NCI-H748 (cell line): ENCODE data around the gene OGFOD3.
A peak's percentile ranks its signal among the peaks of the same experiment; 100 is the strongest.
"Not testable (repeated sequence)": the region's sequence is repeated elsewhere in the genome, so short reads cannot be mapped to it uniquely, and the experiment has no call there.

Experiments
- DNase-seq: peaks from one replicate; lab custom pipeline; 2025; ENCODE audit not compliant: unreplicated experiment; lab: John Stamatoyannopoulos, UW

Gene OGFOD3

DNA sequence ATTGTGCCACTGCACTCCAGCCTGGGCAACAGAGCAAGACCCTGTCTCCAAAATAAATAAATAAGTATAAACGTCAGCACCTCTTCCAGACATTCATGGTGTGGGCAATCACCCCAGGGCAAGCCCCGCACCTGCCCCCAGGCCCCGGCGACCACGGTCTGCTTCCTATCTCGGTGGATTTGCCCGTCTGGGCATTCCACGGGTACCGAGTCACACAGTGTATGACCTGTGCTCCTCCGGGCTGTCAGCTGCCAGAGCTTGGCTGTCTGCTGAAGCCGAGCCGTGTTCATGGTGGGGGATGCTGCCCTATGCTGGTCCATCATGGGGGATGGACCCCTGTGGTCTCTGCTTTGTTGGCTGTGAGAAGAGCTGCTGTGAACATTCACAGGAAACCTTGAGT lies 16.7 kb upstream of the OGFOD3 start:
- DNase-seq, result no peak

DNA sequence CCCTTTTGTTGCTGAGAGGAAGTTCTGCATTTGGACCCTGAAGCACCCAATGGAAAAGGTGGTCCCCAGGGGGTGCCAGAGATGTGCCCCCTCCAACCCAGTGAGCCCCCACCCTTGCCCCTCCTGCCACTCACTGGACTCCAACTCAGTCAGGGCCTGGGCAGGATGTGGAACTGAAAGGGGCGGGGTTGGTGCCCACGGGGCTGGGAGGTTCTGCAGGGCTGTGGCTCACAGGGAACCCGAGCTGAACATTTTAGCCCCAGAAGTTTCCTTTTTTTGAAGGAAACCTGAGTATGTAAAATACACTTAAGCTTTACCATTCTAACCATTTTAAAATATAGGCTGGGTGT lies 15.8 kb upstream of the OGFOD3 start:
- DNase-seq, result no peak

DNA sequence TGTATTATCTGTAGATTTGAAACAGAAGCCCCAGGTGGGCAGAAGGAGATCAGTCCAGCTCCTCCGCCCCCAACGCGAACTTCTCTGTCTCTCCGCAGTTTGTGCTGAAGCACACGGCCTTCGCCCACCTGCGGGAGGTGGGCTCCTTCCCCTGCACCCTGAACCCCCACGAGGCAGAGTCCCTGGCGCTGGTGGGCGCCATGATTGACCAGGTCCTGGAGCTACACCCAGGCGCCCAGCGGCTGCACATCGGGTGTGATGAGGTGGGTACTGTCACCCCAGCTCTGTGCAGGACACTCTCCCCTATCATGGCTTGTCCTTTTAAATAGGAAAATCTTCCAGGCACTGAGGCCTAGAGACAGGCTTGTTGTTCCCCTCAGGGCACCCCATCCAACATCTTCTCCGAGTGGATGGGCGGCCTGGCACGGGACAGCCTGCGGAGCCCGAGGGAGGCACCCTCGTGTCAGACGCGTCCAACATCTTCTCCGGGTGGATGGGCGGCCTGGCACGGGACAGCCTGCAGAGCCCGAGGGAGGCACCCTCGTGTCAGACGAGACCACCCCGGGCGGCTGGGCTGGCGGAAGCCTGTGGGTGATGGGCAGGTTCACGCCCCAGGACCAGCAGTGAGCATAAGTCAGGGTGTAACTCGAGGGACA lies 15.3 kb upstream of the OGFOD3 start:
- no peak for DNase-seq

DNA sequence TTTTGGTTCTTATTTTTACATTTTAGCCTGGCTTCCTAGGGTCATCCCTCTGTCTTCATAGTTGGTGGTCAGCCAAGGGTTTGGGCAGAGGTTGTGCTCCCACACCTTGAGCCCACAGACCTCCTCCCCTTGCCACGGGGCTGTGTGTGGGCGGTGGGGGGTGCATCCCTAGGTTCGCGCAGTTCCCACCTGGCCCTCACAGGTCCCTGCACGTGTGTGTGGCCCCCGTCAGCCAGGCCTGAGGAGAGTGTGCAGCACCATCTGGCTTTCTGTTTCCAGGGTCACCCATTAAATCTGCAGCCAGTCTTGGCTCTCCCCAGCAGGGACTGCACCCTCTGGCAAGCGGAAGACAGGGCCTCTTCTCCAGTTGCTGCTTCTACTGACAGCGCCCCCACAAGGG lies 13.6 kb upstream of the OGFOD3 start:
- no peak for DNase-seq

DNA sequence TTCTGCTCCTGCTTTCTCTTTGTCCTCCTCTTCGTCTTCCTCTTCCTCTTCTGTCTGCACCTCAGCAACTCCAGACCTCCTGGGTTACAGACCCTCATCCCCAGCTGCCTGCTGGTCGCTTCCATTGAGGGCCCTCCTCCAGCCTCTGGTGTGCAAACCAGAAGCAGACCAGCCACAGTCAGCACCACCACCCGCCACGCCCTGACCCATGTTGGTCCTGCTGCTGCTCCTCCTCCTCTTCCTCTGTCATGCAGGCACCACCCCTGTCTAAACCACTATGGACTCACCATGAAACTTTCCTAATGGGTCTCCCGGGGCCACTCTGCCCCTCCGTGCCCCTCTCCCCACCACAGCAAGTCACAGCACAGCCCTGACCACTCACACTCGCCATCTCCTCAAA lies 11.4 kb upstream of the OGFOD3 start:
- no peak for DNase-seq

GRCh38 chr17:82428546-82428945 lies 10.2 kb upstream of the OGFOD3 start:
- no peak for DNase-seq

- DNase-seq, result no peak
Observed at GRCh38 chr17:82424863-82425159, 6.4 kb upstream of the OGFOD3 start.

DNA sequence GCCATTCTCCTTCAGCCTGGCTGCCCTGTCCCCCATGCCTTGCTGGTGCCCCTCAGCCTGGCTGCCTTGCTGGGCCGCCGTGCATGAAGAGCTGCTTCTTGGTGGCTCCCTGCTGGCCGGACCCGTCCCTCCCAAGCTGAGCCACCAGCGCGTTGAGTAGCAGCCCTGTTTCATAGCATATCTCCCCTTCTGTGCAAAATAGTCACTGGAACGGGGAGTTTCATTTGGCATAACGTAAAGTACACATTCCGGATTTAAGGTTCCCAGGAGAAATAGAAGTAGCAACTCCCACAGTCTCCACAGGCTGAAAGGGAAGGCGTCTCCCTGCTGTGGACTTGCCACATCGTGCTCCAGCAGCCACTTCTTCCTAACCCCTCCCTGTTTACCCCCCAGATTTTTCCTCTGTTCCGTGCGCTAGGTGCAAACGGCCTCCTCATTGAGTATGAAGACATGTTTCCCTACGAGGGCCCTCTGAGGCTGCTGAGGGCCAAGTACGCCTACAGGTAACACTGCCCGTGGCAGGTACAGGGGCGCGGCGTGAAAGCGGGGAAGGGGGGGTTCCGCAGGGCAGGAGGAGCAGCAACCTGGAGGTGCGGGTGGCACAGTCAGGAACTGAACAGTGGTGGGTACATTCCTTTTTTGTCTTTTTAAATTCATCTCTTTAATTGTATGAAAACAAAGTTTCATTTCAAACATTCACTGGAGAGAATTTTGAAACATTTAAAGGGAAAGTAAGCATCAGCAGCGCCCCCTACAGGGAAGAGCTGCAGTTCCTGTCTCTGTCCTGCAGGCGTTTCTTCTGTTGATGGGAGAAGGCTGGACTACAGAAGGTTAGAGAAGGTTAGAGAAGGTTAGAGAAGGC lies 5.8 kb upstream of the OGFOD3 start:
- DNase-seq, result peak; percentile 66

DNA sequence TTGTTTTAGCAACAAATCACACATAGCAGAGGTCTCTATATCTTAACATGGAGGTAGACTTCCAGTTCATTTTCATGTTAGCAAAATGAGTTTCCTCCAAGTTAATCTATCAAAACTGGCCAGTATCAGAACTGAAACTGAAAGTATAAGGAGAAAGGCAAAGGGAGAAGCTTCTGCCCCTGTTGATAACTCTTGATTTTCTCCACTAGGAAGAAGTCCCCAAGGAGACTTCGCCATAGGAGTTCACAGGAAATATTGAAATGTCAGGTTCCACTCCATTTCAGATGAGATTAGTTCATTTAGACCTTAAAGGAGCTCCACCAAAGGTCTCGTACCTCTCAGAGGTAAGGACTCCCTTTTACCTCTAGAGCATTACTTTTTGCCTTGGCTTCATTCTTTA lies 1.2 kb upstream of the OGFOD3 start:
- DNase-seq, result no peak

DNA sequence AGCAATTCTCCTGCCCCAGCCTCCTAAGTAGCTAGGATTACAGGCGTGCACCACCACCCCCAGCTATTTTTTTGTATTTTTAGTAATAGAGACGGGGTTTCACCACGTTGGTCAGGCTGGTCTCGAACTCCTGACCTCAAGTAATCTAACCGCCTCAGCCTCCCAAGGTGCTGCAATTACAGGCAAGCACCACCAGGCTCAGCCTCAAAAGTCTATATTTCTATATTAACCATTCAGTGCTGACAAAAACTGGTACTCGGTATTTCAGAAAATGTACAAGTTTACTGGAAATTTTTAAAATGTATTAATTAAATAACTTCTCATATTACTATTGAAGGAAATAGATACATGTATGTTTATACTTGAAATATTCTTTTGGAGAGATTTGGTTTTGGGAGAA lies 1.6 kb downstream of the OGFOD3 start:
- DNase-seq, result peak; percentile 14

GRCh38 chr17:82416264-82416663 lies 2.1 kb downstream of the OGFOD3 start:
- DNase-seq, result no peak

DNA sequence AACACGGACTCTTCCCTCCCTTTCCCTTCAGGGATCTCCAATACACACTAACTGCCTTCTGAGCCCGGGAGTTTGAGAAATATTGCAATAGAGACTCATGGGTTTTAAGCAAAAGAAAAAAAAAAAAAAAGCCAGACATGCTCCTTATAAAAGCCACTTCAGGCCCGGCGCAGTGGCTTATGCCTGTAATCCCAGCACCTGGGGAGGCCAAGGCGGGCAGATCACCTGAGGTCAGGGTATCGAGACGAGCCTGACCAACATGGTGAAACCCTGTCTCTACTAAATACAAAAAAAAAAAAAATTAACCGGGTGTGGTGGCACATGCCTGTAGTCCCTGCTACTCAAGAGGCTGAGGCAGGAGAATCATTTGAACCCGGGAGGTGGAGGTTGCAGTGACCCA lies 2.6 kb downstream of the OGFOD3 start:
- DNase-seq, result no peak

DNA sequence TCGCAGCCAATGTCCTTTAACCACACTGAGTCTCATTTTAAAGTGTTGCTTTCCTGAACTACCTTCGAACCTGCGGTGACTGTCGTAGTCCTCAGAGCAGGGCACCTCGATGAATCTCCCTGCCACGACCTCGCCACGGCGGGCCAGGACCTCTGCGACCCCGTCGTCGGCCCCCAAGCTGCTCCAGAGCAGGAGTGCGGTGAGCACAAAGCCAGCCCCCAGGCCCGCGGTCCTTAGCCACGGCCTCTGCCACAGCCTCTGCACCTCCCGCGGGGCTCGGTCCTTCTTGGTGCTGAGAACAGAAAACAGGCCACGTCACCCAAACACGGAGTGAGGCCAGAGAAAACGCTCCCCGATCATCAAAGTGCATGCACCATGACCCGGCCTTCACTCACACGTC lies 3.0 kb downstream of the OGFOD3 start:
- DNase-seq, result no peak

GRCh38 chr17:82414548-82415281 lies 3.7 kb downstream of the OGFOD3 start:
- peak; percentile 63 for DNase-seq

- peak; percentile 60 for DNase-seq
Observed at GRCh38 chr17:82412535-82413520, 5.6 kb downstream of the OGFOD3 start.

GRCh38 chr17:82412081-82412480 lies 6.3 kb downstream of the OGFOD3 start:
- not testable (repeated sequence) for DNase-seq

DNA sequence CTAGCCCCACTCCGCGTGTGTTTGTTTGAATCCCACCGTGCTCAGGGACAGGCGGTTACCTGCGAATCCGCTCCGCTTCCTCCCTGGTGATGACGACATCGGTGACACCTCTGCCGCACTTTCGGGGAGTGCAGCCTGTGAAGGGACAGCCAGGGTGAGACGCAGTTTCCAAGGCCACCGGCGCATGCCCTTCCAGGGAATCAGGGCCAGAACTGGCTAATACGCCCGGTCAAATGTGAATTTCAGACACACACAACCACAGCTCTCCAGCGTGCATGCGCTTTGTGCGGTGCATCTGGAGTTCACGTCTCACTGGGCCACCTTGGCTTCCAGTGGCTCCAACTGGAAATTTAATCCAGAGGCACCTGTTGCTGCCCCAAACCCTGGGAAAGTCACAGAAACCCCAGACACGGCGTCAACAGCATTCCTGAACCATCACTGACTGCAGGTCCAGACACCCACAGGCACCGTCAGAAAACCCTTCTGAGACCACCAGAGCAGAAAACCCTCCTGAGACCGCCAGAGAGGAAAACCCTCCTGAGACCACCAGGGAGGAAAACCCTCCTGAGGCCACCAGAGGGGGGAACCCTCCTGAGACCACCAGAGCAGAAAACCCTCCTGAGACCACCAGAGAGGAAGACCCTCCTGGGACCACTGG lies 6.9 kb downstream of the OGFOD3 start:
- no peak for DNase-seq

GRCh38 chr17:82410014-82410716 lies 8.2 kb downstream of the OGFOD3 start:
- no peak for DNase-seq

- DNase-seq, result no peak
Observed at GRCh38 chr17:82408938-82409318, 9.5 kb downstream of the OGFOD3 start.
